GM18502 (cell line): Measurements from ENCODE around the gene DRG1.
"Not testable (repeated sequence)": the region's sequence is repeated elsewhere in the genome, so short reads cannot be mapped to it uniquely, and the experiment has no call there.

ENCODE experiments used
- ATAC-seq: cut with Tn5 transposase; IDR thresholded peaks from one replicate; pipeline ENCODE4 v1.9.1; 2021; ENCODE audit warnings: mild to moderate bottlenecking; ENCODE audit not compliant: unreplicated experiment, poor library complexity

The DRG1 gene, protein sequence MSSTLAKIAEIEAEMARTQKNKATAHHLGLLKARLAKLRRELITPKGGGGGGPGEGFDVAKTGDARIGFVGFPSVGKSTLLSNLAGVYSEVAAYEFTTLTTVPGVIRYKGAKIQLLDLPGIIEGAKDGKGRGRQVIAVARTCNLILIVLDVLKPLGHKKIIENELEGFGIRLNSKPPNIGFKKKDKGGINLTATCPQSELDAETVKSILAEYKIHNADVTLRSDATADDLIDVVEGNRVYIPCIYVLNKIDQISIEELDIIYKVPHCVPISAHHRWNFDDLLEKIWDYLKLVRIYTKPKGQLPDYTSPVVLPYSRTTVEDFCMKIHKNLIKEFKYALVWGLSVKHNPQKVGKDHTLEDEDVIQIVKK

DNA sequence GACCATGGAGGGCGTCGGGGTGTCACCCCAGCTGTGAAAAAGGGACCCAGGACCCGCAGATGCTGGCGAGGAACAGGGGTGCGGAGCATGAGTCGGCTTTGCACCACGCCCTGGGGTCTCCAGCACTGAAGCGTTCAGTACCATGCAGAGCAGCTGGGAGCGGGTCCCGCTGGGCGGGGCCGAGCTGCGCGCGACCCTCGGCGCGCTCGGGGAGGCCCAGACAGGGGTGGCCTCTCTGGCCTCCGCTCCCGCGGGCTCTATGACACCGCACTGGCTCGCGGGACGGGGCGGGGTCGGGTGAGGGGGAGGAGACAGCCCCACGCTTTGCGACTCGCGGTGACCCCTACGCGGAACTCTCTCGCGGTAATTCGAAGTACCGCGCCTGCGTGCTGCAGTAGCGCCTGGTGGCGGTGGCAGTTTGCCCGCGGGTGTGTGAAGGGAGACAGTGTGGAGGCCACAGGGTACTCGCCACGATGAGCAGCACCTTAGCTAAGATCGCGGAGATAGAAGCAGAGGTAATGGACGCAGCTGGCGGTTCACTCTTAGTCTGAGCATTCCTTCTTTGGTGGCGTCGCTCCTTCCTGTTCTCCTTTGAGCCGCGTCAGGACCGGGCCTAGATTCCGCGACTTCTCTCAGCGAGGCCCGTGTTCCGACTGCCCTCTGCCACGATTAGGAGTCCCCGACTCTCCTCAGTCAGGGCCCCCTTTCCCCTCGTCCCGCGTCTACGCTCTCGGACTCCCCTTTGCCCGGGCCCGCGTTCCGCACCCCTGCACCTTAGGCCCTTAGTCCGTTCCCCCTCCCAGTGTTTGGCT, at the start of gene DRG1:
TSS of gene DRG1 (plus strand) at position 394 of the 812 bp plus-strand sequence. CDS start at position 474, 80 bp downstream.
- peak; percentile 94 for ATAC-seq

DNA sequence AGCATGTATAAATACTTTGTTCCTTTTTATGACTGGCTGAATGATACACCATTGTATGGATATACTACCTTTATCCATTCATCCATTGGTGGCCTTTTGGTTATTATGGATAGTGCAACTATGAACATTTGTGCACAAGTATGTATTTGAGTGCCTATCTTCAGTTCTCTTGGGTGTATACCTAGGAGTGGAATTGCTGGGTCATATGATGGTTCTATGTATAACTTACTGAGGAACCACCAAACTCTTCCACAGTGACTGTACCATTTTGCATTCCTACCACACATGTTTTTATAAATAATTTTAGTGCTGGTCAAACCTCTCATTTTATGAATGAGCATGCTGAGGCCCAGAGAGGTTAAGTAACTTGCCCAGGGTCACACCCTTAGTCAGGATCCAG, 49.4 kb upstream of the DRG1 start:
- no peak for ATAC-seq

DNA sequence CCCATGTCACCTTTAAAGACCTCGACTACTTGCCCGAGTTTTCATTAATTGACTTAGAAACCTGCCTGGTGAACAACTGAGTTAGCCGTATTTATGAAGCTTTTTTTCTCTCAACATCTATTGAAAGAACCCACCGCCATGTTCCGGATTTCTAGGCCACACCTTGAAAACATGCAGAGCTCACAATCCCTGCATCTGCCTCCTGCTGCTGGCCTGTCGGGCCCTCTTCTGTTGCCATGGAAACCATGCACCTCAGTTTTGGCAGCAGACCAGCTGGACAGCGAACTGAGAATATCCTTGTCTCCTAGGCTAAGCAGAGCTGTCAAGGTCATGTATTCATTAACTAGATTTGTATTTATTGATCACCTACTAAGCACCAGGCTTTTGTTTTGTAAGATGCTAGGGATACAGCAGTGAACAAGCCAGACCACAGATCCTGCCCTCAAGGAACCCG, 49.0 kb upstream of the DRG1 start:
- no peak for ATAC-seq

DNA sequence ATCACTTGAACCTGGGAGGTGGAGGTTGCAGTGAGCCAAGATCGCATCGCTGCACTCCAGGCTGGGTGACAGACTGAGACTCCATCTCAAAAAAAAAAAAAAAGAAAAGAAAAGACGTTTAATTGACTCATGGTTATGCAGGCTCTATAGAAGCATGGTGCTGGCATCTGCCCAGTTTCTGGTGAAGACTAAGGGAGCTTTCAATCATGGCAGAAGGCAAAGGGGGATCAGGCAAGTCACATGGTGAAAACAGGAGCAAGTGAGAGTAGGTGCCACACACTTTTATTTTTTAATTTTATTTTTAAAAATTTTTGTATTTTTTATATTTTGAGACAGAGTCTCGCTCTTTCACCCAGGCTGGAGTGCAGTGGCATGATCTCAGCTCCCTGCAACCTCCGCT, 44.9 kb upstream of the DRG1 start:
- ATAC-seq: no peak

DNA sequence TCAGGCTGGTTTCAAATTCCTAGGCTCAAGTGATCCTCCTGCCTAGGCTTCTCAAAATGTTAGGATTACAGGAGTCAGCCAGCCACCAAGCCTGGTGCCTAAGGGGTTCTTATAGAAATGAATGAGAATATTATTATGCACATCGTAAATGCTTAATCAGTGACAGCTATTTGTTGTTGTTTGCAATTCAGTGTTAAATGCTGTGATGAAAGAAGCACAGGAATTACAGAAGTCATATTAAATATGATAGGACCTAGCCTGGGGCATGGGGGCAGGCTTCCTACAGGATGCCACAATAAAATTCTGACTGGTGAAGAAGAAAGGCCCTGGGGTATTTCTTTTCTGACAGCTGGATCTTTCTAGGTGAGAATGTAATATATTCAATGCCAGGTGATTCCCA, 39.4 kb upstream of the DRG1 start:
- ATAC-seq: no peak

DNA sequence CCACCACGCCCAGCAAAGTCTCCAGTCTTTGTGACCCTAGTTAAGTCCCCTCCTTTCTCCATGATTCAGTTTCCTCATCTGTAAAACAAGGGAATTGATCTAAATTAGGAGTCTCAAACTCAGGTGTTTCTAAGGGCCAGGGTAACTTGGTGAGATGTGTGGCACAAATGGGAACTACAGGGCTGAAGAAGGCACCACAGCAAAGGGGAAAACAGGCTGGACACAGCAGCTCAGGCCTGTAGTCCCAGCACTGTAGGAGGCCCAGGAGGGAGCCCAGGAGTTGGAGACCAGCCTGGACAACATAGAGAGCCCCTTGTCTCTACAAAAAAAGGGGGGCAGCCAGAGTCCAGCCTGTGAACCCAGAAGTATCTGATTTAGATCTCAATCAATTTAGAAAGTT, 37.7 kb upstream of the DRG1 start:
- no peak for ATAC-seq

DNA sequence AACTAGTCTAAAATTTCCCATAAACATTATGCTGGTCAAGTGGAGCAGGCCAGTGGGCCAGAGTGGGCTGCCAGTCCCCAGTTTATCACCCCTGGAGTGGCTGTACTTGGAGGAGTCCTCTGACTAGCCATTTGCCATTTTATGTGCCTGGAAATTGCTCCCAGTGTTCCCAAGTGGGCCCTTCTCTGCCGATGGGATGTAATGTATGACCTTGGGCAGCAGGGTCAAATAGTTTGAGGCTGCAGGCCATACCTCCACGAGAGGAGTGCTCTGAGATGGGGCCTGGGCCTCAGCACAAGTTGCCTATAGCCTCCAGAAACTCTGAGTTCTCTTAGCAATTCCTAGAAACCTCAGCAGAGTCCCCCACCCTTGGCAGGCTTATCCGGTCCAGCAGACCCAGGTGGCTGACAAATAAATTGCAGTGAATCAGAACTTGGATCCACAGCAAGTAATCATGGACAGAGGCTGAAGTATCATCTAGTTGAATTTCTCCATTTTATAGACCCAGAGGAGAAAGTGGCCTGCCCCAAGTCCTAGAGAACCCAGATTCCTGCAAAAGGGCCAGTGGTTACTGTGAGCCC, 35.4 kb upstream of the DRG1 start:
- no peak for ATAC-seq

DNA sequence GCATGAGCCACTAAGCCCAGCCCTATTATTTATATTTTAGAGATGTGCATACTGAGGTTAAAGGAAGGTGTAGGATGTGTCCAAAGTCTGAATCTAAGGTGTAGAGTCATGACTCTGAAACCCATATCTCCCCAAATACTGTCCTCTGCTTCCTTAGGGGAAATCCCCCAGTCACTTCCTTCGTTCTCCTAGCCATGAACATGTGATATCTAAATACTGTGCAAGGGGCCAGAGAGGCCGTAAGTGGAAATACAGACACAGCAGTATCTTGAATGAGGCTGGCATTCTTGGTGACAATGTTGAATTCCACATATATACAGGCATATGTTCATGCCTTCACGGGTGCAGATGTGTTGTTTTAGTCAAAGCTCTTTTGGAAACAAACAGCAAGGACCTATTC, 32.0 kb upstream of the DRG1 start:
- no peak for ATAC-seq

DNA sequence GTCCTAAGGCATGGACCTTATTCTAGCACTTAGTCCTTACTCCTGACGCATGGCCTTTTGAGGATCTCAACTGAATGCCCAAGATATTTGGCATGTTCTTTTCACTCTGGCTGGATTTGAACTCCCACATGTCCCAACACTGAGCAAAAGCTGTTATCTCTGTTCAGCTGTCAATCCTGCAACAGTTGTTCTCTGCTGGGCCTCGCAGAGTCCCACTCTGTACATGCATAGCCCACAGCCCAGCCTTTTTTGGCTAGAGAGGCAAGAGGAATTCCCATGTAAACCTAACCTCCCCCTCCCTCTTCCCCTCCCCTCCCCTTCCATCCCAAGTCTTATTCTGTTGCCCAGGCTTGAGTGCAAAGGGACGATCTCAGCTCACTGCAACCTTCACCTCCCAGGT, 21.8 kb upstream of the DRG1 start:
- no peak for ATAC-seq

DNA sequence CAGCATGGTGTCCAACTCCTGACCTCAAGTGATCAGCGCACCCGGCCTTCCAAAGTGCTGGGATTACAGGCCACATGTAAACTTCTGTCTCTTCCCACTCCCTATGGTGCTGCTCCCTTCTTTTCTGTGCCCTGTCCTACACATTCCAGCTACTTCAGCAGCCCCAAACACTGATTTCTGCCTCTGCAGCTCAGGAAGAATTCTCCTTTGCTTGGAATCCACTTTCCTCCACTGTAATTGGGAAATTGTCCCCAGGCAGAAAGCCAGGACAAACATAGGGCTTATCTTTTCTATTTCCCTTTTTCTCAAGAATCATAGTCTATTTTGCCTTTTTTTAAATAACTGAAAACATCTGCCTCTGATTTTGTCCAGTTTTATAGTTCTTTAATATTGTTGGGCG, 21.3 kb upstream of the DRG1 start:
- ATAC-seq: no peak

DNA sequence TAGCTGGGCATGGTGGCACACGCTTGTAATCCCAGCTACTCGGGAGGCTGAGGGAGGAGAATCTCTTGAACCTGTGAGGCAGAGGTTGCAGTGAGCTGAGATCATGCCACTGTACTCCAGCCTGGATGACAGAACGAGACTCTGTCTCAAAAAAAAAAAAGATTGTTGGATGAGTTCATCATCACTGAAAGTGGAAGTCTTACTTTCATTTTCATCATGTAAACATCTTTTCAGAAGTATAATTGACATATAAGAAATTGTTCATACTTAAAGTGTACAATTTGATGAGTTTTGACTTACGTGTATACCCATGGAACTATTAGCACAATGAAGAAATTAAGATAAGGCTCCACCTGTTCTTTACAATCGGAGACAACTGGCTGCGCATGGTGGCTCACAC, 20.8 kb upstream of the DRG1 start:
- not testable (repeated sequence) for ATAC-seq

DNA sequence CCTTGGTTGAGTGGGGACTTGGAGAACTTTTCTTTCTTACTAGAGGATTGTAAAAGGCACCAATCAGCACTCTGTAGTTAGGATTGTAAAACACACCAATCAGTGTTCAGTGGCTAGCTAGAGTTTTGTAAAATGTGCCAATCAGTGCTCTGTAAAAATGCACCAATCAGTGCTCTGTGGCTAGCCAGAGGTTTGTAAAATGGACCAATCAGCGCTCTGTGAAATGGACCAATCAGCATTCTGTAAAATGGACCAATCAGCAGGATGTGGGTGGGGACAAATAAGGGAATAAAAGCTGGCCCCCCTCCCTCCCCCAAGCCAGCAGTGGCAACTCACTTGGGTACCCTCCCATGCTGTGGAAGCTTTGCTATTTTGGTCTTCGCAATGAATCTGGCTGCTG, 5.5 kb upstream of the DRG1 start:
- ATAC-seq: no peak

DNA sequence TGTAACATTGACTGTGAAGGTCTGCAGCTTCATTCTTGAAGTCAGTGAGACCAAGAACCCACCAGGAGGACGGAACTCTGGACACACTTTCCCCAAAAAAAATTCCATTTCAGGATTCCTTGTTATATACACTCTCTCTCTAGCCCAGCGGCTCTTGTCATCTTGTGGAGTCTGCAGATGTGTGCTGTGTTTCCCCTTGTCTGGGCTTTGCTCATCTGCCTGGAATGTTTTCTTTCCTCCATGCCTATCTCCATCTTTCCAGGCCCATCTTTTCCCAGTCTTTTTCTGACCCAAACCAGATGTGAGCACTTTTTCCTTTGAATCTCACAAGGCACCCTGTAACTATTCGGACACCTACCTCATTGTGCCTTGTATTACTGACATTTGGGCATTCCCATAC, 5.1 kb upstream of the DRG1 start:
- ATAC-seq: no peak

DNA sequence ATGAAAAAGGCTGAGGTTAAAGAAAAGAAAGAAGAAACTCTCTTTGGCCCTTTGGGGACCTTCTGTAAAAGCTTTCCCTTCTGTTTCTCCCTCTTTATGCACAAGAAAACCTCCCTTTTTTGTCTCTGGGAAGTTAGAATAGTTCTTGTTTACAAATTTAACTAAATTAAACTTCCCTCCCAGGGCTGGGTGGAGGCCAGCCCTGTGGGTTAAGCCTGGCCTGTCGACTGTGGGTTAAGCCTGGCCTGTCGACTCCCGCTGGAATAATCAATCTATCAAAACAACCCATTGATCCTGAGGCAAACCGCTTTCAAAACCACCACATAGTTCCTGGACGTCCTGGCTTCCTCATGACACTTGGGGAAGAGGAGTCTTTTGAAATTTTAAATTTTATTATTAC, 1.2 kb upstream of the DRG1 start:
- ATAC-seq: no peak

DNA sequence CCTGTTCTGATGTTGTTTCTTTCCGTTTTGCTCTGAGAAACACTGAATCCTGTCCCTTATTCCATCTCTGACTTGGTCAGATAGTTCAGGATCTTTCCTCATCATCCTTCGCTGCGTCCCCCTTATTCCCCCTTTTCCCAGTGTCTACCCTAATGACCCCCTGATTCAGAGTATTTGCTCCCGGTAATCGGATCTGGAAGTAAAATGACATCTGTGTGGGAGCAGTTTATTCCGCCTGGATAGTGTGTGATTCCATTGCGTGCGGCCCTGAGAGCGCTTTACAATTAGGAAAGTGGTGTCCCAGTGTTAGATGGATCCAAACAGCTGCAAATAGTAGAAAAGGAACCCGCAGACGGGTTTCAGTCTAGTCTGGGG, 606 bp downstream of the DRG1 start:
- ATAC-seq: no peak

DNA sequence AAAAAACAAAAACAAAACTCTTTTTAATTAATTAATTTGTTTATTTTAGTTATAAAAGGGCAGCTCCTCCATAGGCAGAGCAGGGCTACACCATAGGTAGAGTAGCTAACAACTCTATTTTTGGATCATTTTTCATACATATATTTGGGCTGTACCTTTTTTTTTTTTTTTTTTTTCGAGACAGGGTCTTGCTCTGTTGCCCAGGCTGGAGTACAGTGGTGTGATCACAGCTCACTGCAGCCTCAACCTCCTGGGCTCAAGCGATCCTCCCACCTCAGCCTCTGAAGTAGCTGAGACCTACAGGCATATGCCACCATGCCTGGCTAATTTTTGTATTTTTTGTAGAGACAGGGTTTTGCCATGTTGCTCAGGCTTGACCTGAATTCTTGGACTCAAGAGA, 2.9 kb downstream of the DRG1 start:
- ATAC-seq: not testable (repeated sequence)

DNA sequence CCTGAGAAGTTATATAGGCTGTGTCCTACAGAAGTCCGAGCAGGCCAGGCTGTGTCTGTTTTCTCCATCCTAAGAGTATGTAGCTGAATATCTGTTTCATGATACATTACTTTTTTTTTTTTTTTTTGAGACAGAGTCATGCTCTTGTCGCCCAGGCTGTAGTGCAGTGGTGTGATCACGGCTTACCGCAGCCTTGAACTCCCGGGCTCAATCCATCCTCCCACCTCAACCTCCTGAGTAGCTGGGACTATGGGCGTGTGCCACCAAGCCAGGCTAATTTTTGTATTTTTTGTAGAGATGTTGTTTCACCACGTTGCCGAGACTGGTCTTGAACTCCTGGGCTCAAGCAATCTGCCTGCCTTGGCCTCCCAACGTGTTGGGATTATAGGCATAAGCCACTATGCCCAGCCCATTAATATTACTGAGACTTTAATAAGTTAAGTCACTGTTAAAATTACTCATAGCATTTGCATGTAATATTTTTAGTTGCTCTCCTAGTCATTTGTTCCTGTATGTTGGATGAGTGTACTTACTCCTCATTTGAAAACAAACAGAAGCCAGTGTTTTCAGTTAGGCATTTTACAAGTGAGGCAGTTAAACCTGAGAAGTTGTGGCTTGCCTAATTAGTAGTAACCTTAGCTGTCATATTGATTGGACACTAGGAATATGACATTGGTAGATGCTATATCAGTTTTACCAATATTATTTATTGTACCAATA, 26.1 kb downstream of the DRG1 start:
- ATAC-seq: no peak

DNA sequence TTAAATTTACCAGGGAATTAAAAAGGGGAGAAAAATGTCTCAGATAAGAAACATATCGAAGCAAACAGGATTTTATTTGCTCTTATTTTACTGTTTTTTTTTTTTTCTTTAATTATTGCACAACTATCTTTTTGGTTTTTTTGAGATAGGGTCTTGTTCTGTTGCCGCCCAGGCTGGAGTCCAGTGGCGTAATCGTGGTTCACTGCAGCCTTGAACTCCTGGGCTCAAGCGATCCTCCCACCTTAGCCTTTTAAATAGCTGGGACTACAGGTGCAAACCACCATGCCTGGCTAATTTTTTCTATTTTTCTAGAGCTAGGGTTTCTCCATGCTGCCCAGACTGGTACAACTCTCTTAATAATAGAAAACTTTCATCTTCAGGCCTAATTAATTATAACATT, 32.5 kb downstream of the DRG1 start:
- ATAC-seq: no peak

DNA sequence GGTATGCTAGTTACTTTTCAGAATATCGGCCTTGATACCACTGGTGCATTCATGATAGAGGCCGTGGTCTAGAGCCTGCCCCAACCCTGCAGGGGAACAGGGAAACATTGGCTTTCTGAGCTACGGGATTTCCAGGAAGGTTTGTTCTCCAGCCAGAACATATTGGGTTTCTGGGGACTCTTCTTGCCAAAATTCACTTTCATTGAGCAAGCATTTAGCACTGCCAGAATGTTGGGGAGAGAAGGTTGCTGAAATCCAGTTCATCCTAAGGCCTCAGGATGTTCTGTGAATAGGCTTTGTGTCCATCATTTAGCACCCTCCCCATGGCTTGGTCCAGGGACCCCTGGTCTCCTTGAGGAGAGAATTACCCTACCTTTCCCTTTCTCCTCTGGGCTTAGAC, 36.7 kb downstream of the DRG1 start:
- ATAC-seq: no peak

DNA sequence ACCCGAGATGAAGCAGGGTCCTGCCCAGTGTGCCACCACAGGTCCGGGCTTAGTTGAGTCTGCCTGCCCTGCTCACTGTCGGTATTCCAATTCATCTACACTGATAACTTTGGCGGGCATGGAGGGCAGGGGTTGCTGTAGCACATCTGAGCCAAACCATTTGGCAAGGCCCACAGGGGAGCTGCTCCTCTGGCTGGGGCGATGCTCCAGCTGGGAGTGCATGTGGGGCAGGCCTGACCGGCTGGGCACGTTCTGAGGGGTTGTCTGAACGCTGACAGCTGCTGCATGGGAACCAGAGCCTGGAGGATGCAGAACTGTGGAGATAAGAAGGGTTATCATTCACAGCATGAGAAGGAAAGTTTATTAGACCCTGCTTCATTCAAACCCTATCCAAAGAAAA, 40.4 kb downstream of the DRG1 start:
- no peak for ATAC-seq

DNA sequence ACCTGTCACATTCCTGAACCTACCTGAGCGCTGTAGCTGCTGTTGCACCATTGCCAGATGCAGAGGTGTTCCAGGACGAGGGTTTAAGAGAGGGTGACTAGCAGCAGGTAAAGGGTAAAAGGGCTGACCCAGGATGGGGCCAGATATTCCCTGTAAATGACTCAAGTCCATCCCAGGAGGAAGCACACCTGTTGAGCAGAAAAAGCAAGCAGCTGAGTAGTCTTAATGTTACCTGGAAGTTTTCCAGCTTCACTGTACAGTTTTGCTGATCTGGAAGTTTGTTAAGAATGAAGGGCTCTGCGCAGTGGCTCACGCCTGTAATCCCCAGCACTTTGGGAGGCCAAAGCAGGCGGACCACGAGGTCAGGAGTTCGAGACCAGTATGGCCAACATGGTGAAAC, 41.3 kb downstream of the DRG1 start:
- ATAC-seq: no peak
